Osteoblast (primary cell): ENCODE results near the gene TF. TPM values are rescaled to one million over a fixed set of nuclear protein-coding genes. Genes with fewer than 3 reads are reported as not detected.

ENCODE experiments used
- DNase-seq: peaks from one replicate; pipeline ENCODE4 v3.0.0; 2011; ENCODE audit warnings: low spot score, mixed read lengths; ENCODE audit not compliant: insufficient read length; ENCODE audit errors: missing footprints
- H2AFZ ChIP-seq: 2 replicates; pipeline ENCODE4 v1.6.0; 2011; ENCODE audit warnings: mild to moderate bottlenecking, low read length
- H3K27ac ChIP-seq: 2 replicates; pipeline ENCODE4 v1.5.1; 2011; ENCODE audit warnings: mild to moderate bottlenecking, low read depth, low read length, moderate library complexity
- H3K27me3 ChIP-seq: 2 replicates; pipeline ENCODE4 v1.6.0; 2012; ENCODE audit warnings: mild to moderate bottlenecking, control low read depth, inconsistent platforms, low read length, moderate library complexity; ENCODE audit not compliant: insufficient read depth
- H3K36me3 ChIP-seq: 2 replicates; pipeline ENCODE4 v1.5.1; 2011; ENCODE audit warnings: mild to moderate bottlenecking, low read length, control low read depth, moderate library complexity; ENCODE audit not compliant: insufficient read depth
- H3K4me1 ChIP-seq: 2 replicates; pipeline ENCODE4 v1.5.1; 2011; ENCODE audit warnings: mild to moderate bottlenecking, low read length, control low read depth, moderate library complexity; ENCODE audit not compliant: insufficient read depth
- H3K4me2 ChIP-seq: 2 replicates; pipeline ENCODE4 v1.6.0; 2011; ENCODE audit warnings: mild to moderate bottlenecking, low read length; ENCODE audit not compliant: insufficient read depth
- H3K4me3 ChIP-seq: fragments of 200-600 bp; sonication (generic); 3 replicates; pipeline ENCODE4 v1.5.1; 2012; ENCODE audit warnings: mild to moderate bottlenecking, low read length, inconsistent platforms; ENCODE audit not compliant: insufficient read depth
- H3K79me2 ChIP-seq: 2 replicates; pipeline ENCODE4 v1.6.0; 2012; ENCODE audit warnings: mild to moderate bottlenecking, low read length, control low read depth, inconsistent platforms; ENCODE audit not compliant: insufficient read depth
- H3K9me3 ChIP-seq: 2 replicates; pipeline ENCODE4 v1.5.1; 2011; ENCODE audit warnings: low read depth, low read length, control low read depth
- H4K20me1 ChIP-seq: 2 replicates; pipeline ENCODE4 v1.6.0; 2012; ENCODE audit warnings: mild to moderate bottlenecking, low read length, control low read depth; ENCODE audit not compliant: insufficient read depth
- CTCF ChIP-seq: IDR thresholded peaks from 2 replicates; pipeline ENCODE4 v1.5.1; 2011; ENCODE audit warnings: mild to moderate bottlenecking, low read depth, low read length, moderate library complexity; ENCODE audit errors: extremely low read depth
- total RNA-seq: library from RNA; depleted of rRNA; stranded (reverse); fragments of >200 nt; gene quantifications from 2 replicates; pipeline ENCODE4 v1.2.3, GENCODE V29; 2012

Gene TF
- total RNA-seq, 1 donor = 0.36 TPM

GRCh38 chr3:133824961-133825485 lies 78.8 kb downstream of the TF start:
- no peak for DNase-seq
- Histone ChIP-seq H2AFZ (no peak overlapping the region), H3K4me3 (no peak overlapping the region), H3K27me3 (no peaks in the 10 kb centered on the region), H3K4me2 (no peak overlapping the region), H3K79me2 (peaks cover 4% of the 10 kb centered on the region), H3K9me3 (no peaks in the 10 kb centered on the region), H3K4me1 (peaks cover 8% of the 10 kb centered on the region), H3K27ac (no peak overlapping the region), H4K20me1 (peaks cover 23% of the 10 kb centered on the region), H3K36me3 (peaks cover 44% of the 10 kb centered on the region)
- TF ChIP-seq CTCF = no peak

- DNase-seq = no peak
- peaks cover 33% of the 10 kb centered on the region for H3K36me3 ChIP-seq
- TF ChIP-seq CTCF = no peak
- no peak overlapping the region for H2AFZ ChIP-seq
- peaks cover 4% of the 10 kb centered on the region for H3K79me2 ChIP-seq
- no peak overlapping the region for H3K4me2 ChIP-seq
- H3K4me1 ChIP-seq = peaks cover 8% of the 10 kb centered on the region
- peaks cover 20% of the 10 kb centered on the region for H4K20me1 ChIP-seq
- H3K4me3 ChIP-seq = no peak overlapping the region
- H3K27ac ChIP-seq = no peak overlapping the region
- H3K27me3 ChIP-seq = no peaks in the 10 kb centered on the region
- H3K9me3 ChIP-seq = no peaks in the 10 kb centered on the region
These were observed 80.0 kb downstream of the TF start for GRCh38 chr3:133825969-133826727.

- no peak for DNase-seq
- Histone ChIP-seq H3K4me3 (no peak overlapping the region), H4K20me1 (peaks cover 10% of the 10 kb centered on the region)
These were observed 80.9 kb downstream of the TF start for GRCh38 chr3:133827136-133827535.

More at GRCh38 chr3:133827136-133827535, 80.9 kb downstream of the TF start:
- no peak for TF ChIP-seq CTCF
- Histone ChIP-seq H2AFZ (no peak overlapping the region), H3K27me3 (no peaks in the 10 kb centered on the region), H3K79me2 (peaks cover 1% of the 10 kb centered on the region), H3K9me3 (no peaks in the 10 kb centered on the region), H3K4me1 (no peaks in the 10 kb centered on the region), H3K27ac (no peak overlapping the region), H3K36me3 (peaks cover 23% of the 10 kb centered on the region), H3K4me2 (no peak overlapping the region)
